ENCODE measurements around the gene PCBP2.
"Not testable (repeated sequence)": the region's sequence is repeated elsewhere in the genome, so short reads cannot be mapped to it uniquely, and the experiment has no call there.

PCBP2 gene

DNA sequence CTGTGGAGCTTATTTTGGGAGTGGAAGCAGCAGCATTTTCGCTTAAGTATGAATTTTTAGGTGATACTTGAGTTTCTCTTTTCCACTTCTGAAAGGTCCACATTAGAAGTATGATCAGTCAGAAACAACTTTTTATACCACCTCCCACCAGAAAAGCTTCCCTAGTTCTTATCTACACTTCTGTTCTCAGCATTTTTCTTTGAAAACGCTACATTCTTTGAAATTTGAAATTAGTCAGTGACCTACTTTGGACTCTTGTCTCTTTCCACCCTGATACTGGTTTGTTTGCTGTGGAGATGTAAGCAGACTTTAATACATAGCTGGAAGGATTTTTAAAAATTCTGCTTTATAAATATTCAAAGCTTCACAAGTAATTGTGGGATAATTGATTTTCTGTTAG is 22.2 kb downstream of the PCBP2 start:
- no peak for DNase-seq

- no peak for DNase-seq
These were observed 22.9 kb downstream of the PCBP2 start for GRCh38 chr12:53474819-53475218.

- peak in 1 of 2 donors; percentile 43 for DNase-seq
These were observed 24.9 kb downstream of the PCBP2 start for GRCh38 chr12:53476769-53477209.

DNA sequence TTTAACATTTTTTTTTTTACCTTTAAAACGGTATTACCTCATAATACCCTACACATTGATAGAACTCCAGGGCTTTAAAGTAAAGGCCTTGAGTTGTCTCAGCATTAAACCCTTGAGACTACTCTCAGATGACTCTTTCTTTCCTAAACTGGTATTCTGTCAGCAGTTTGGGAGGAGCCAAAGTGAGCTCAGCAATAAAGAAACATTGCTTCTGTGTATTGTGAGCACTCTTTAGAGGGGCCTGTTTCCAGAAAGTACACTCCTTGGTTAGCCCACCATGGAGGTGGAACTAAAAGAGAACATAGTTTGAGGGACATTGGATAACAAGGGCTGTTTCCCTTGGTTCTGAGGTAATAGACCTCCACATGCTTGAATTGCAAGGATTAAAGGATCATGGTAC is 27.0 kb downstream of the PCBP2 start:
- DNase-seq: no peak

DNA sequence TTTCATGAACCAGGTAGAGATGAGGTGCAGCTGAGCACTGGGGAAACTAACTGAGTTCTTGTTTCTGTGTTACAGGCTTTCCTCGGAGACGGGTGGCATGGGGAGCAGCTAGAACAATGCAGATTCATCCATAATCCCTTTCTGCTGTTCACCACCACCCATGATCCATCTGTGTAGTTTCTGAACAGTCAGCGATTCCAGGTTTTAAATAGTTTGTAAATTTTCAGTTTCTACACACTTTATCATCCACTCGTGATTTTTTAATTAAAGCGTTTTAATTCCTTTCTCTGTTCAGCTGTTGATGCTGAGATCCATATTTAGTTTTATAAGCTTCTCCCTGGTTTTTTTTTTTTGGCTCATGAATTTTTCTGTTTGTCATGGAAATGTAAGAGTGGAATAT is 27.4 kb downstream of the PCBP2 start:
- DNase-seq: no peak

GRCh38 chr12:53480491-53481442 is 28.9 kb downstream of the PCBP2 start:
- no peak for DNase-seq

DNA sequence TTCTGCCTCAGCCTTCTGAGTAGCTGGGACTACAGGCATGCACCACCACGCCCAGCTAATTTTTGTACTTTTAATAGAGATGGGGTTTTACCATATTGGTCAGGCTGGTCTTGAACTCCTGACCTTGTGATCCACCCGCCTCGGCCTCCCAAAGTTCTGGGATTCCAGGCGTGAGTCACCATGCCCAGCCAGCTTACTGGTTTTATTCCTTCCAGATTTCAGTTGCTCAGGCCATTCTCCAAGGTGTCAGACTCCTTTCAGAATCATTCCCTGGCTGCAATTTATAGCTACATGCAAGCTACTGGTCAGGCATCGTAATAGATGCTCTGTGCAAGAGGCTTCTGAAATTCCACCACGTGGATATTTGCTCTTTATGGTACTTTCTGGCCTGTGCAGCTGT is 29.6 kb downstream of the PCBP2 start:
- DNase-seq: not testable (repeated sequence)

GRCh38 chr12:53481939-53482586 is 30.2 kb downstream of the PCBP2 start:
- DNase-seq: no peak

- no peak for DNase-seq
These were observed 30.8 kb downstream of the PCBP2 start for GRCh38 chr12:53482626-53483168.

DNA sequence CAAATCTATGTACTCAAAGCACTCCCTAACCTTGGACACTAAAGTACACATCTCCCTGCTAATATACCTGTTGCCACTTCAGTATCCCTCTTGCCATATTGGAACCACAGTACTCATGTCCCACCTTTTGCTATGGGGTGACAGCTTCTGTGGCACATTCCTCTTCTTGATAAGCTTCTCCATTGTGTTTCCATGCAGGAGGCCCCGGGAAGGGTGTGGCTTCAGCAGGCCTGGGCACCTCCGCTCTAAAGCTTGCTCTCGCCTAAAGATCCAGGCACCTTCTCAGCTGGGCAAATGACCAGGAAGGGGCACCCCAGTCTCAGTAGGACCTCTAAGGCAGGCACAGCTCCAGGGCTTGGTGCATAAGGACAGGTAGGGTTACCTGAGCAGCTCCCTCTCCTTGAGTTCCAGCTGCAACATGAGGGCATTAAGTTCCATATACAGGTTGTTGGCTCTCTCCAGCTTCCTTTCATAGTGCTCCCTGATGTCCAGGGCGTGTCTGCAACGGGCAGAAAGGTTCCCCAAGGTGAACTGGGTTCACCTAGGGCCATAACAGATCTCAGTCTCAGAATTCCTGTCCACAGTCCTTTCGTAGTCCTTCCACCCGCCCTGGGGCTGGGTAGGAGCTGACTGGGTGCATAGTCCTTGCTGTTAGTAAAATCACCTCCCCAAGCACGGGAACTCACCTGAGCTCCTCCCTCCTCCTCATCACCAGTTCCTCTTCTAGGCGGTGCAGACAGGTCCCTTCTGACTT is 31.5 kb downstream of the PCBP2 start:
- no peak for DNase-seq

GRCh38 chr12:53483979-53484377 is 32.1 kb downstream of the PCBP2 start:
- DNase-seq: no peak

DNA sequence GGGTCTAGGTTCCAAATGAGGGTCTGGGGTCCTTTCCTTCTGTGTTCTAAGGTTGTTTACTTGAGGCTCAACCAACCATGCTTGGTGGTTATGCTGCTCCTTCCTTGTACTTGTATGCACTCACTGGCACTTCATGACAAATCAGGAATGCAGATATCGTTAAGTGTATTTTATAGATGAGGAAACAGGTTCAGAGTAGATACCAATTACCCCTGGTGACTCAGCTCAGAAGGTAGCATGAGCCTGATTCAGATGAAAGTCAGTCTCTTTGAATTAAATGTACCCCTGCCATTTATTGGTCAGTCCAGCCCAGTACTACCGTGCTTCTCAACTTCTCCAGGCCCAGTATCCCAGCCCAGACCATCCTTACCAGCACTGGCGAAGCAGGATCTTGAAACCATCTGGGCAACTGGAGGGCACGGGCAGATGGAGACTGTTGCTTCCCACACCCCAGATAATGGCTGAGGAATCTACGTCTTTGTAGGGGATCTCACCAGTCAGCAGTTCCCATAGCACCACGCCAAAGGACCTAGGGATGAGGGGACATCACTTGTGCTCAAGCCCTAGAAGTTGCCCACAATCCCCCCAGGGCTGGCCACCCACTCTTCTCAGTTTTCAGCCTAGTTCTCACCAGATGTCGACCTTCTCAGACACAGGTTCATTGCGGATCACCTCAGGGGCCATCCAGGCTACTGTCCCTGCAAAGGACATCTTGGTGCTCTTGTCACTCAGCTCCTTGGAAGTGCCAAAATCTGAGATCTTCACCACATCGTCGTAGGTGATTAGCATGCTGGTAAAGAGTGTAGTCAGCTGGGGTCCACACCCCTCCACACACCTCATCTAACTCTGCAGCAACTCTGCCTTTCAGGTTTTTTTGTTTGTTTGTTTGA is 33.0 kb downstream of the PCBP2 start:
- no peak for DNase-seq

DNA sequence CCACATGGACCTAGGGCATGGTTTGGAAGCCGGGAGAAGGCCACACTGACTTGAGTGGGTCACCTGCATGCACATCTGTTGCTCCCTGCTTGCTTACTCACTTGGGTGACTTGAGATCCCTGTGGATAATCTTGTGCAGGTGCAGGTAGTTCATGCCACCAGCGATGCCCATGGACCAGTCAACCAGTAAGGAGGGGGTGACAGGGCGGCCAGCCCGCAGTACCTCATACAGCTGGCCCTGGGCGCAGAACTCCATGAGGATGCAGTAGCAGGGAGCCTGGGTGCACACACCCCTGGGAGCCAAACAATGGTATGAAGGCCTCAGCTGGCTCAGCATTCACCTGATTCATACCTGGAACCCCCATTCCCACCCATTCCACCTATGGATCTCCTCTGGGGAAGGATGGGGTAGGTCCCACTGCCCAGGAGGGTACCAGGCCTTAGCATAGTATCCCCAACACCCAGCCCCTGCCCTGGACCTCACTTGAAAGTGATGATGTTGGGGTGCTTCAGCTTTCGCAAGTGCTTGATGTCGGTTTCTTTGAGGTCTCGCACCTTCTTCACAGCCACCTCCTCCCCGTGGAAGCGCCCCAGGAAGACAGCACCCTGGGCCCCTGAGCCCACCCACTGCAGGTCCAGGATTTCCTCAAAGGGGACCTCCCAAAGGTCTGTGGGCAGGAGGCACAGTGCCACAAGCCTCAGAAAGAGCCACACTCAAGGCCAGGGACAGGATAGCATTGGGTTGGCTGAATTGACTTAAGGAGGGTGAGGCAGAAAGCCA is 34.2 kb downstream of the PCBP2 start:
- no peak for DNase-seq

- no peak for DNase-seq
These were observed 35.0 kb downstream of the PCBP2 start for GRCh38 chr12:53486736-53487487.

- DNase-seq: no peak
These were observed 37.5 kb downstream of the PCBP2 start for GRCh38 chr12:53489242-53489864.

GRCh38 chr12:53492188-53492587 is 40.3 kb downstream of the PCBP2 start:
- DNase-seq: no peak

DNA sequence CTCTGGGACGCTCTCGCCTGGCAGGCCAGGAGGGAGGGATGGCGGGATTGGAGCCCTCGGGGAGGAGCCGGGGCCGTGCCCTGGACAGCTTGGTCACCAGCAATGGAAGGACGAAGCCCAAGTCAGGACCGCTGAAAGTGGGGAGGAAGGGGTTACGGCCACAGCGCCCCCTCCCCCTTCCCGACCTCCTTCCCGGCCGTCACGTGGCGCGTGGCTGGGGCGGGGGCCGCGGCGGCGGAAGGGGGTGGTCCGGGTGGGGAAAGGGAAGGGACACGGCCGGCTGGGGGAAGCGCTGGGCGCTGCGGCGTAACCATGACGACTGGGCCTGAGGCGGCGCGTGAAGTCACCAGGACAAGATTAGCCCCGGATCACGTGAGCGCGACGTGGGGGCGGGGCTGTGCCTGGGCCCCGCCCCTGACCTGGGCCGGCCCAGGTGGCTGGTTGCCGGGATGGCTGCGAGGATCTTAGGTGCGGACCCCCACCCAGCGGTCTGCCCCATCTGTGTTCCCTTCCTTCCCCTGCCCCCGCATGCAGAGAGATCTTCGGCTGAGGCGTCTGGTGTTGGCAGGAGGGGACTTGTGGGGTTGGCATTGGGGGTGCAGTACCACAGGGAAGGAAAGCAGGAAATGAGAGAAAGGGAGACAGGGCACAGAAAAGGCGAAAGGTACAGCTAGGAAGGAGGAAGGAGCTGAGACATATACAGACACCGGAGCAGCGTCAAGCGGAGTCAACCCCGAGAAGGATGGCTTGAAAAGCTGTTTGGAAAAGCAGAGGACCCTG is 41.1 kb downstream of the PCBP2 start:
- peak; percentile 91 for DNase-seq

DNA sequence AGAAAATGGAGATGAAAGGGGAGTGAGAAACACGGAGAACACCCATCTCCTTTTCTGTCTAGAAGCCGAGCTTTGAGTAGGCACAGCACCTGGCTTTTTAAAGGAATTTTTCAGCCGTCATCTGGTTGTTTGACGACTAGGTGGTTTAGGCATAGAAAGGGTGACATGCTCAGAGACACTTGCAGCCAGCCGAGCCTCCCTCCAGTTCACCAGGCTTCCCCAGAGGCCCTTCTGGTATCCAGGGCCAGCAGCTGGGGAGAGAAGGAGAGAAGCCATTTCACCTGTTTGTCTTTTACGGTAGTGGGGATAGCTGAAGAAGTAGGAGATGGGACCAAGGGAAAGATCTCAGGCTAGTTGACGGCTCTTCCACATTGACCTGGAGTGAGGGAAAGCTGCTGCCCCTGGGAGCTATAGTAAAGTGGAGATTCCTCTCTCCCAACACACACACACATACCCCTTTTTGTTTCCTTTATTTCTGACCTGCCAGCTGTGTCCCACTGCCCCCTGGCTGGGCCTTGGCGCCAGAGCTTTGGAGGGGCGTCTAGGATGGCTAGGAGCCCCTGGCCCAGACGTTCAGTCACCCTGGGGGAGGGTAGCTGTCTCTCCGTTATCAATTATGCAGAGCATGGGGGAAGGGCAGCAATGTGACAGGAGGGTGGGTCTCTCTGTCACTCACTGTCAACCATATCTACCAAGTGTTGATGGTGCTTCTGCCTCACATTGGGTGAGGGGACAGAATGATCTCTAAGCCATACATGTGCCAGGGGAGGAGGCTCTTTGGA is 41.9 kb downstream of the PCBP2 start:
- DNase-seq: no peak

All from CD4-positive, alpha-beta T cell treated with Interferon alpha-2 for 1 hour (primary cell).